NCI-H2196 (cell line): ENCODE results near the gene MARF1.
A peak's percentile ranks its signal among the peaks of the same experiment; 100 is the strongest.
"Not testable (repeated sequence)": the region's sequence is repeated elsewhere in the genome, so short reads cannot be mapped to it uniquely, and the experiment has no call there.

ENCODE experiments used
- DNase-seq: peaks from one replicate; lab custom pipeline; 2025; ENCODE audit not compliant: unreplicated experiment; lab: John Stamatoyannopoulos, UW

MARF1 gene

DNA sequence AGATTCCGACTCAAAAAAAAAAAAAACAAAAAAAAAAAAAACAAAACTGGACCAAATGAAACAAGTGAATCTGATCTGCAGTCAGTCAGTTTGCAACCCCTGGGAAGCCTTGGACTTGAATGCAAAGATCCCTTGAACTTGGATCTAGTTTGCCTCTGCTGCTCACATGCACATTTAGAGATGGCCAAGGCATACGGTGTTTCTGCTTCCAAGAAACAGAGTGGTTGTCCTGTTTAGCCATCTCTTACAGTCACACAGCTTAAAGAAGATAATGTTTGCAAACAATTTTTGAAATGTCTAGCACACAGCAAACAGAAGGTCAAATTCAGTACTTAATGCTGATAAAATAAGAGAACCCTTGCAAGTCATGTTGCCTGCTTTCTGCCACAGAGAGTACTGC is 11.6 kb upstream of the MARF1 start:
- no peak for DNase-seq

DNA sequence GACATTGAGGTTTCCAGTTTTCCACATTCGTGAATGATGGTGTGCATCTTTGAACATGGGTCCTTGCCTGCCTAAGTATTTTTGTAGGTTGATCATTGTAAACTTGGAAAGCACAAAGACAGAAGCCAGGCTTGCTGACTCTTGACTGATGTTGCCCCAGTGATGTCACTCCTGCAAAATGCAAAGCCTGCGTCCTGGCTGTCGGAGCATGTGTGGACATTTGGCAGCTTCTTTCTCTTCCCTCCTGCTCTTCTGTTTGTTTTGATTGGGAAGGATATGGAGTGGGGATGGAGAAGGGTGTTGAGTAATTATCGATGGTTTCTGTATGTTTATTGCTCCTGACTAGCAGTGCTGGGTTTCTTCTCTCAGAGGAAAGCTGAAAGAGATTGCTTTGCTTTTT is 10.3 kb upstream of the MARF1 start:
- peak; percentile 31 for DNase-seq

DNA sequence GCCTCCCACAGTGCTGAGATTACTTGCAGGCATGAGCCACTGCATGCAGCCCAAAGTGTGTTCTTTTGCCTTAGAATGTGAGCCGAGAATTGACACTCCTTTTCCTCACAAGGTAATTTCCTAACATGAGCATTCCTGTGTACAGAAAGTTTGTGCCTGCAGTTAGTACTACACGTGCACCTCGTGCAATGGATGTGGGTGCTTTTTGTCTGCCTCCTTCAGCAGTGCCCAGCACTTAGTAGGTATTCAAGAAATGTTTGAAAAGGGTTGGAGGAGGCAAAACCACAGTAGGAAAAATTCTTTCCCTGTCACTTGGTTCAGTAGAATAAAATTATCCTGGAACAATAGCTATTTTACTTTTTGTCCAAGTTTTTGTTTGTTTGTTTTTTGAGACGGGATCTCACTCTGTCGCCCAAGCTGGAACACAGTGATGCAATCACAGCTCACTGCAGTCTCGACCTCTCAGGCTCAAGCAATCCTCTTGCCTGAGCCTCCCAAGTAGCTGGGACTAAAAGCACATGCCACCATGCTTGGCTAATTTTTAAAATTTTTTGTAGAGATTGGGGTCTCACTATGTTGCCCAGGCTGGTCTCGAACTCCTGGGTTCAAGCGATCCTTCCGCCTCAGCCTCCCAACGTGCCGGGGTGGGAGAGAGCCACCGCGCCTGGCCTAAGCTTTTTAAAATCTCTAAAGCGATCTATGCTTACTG is 9.5 kb upstream of the MARF1 start:
- no peak for DNase-seq

DNA sequence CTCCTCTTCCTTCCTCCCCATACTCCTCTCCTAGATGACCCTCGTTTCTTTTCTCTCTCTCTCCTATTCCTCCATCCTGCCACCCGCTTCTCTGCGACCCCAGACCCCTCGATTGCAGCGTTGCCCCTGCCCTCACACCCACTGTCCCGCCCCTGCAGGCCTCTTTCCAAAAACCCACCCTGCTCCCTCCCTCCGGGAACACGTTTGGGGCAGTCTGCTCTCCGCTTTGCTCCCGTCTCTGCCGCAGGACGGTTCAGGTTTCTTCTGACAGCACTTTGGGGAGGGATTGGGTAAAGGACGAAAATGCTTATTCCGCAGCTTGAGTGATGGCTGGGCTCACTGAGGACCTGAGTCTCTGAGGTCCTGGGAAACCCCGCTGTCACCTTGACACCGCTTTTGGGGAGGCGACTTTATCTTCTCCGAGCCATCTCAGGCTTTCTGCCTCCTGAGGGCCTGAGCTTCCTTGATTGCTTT is 7.8 kb upstream of the MARF1 start:
- DNase-seq, result no peak

DNA sequence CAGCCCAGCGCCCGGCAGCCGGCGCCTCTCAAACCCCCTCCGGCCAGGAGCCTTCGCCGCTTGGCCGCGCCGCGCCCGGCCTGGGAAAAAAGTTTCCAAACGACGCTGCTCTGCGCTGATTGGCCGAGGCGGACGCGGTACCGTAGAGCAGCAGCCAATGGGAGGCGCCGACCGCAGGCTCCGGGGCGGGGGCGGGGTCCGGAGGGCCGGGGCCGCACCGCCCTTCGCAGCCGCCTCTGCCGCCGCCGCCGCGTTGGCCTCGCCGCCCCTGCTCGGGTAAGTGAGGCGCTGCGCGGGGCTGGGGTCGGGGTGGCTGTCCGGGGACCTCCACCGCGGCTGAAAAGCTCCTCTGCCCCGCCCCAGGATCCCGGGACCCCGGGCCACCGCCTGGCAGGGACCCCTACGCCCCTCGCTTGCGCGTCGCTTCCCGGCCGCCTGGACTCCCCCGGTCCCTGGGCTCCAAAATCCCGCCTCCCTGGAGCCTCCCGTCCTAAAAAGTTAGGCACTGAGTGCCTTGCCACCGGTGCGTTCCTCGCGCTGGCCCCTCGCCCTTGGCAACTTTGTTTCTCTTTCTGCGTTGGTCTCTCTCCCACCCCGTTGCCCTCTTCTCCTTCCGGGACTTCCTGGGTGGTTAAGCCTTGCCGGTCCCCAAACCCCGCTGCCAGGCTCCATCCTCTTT is 7.2 kb upstream of the MARF1 start, which contains the start of gene NDE1:
NDE1 (plus strand) TSS at position 227 of the 679 bp plus-strand sequence. CDS start 14,534 bp downstream, outside the sequence.
- DNase-seq, result peak; percentile 92

DNA sequence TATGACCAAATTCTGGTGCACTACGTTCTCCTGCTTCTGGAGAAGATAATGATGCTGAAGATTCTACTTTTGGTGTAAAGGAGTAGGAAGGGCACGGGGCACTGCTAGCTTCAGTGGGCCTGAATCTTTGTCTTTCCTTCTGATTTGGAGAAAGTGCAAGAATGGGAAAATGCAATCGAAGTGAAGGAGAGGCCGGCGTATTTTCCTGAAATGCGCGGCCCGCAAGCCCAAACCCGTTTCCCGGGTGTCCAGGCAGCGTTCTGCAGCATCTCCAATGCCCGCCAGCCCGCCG is 6.7 kb upstream of the MARF1 start:
- no peak for DNase-seq

DNA sequence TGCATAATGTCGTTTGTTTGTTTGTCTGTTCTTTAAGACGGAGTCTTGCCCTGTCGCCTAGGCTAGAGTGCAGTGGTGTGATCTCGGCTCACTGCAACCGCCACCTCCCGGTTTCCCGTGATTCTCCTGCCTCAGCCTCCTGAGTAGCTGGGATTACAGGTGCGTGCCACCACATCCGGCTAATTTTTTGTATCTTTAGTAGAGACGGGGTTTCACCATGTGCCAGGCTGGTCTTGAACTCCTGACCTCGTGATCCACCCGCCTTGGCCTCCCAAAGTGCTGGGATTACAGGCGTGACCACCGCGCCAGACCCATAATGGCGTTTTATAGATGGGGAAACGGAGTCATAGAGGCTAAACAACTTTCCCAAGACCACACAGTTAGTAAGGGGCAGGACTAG is 6.4 kb upstream of the MARF1 start:
- not testable (repeated sequence) for DNase-seq

DNA sequence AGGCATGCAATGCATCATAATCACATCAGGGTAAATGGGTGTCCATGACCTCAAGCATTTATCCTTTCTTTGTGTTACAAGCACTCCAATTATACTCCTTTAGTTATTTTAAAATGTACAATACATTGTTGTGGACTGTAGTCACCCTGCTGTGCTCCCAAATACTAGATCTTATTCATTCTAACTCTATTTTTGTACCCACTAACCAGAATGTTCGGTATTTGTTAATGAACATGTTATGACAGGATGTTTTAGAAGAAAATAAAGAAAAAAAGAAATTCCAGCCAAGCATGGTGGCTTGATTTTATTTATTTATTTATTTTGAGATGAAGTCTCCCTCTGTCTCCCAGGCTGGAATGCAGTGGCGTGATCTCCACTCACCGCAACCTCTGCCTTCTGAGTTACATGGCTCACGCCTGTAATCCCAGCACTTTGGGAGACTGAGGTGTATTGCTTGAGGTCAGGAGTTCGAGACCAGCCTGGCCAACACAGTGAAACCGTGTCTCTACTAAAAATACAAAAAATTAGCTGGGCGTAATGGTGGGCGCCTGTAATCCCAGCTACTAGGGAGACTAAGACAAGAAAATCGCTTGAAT is 5.3 kb upstream of the MARF1 start:
- no peak for DNase-seq

DNA sequence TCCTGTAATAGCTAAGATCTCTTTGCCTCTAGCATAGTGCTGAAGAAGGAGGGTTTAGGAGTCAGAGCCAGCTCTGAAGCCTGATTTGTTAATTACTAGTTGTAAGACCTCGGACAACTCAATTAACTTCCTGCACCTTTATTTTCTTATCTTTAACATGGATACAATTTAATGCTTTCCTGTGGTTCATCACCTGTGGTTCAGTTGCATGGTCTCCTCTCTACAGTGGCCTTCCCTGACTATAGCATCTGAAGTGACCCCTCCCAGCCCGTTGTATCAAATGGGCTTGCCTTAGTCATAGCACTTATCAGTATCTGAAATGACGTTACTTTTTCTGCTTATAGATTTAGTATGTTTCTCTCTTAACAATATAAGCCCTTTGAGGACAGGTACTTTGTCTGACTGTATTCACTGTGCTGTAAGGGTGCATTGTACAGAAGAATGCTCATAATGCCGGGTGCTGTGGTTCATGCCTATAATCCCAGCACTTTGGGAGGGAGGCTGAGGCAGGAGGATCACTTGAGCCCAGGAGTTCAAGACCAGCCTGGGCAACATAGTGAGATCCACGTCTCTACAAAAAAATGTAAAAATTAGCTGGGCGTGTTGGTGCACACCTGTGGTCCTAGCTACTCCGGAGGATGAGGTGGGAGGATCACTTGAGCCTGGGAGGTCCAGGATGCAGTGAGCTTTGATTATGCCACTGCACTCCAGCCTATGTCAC is 4.5 kb upstream of the MARF1 start:
- DNase-seq, result no peak

DNA sequence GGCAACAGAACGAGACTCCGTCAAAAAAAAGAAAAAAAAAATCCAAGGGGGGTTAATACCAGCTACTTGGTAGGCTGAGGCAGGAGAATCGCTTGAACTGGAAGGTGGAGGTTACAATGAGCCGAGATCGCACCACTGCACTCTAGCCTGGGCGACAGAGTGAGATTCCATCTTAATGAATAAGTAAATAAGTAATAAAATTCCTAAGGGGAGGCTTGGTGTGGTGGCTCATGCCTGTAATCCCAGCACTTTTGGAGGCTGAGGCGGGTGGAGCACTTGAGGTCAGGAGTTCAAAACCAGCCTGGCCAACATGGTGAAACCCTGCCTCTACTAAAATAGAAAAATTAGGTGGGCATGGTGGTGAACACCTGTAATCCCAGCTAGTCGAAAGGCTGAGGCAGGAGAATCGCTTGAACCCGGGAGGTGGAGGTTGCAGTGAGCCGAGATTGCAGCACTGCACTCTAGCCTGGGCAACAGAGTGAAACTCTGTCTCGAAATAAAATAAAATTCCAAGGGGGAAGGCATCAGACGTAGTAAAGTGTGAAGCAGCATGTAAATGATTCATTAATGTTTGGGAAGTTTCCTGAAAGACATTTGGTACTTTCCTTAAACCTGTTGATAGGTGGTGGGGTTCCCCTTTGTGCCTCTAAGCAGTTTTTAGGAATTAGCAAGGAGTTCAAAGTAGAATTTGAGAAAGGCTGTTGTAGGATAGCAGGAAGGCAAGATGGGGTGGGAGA is 3.8 kb upstream of the MARF1 start:
- DNase-seq, result not testable (repeated sequence)

DNA sequence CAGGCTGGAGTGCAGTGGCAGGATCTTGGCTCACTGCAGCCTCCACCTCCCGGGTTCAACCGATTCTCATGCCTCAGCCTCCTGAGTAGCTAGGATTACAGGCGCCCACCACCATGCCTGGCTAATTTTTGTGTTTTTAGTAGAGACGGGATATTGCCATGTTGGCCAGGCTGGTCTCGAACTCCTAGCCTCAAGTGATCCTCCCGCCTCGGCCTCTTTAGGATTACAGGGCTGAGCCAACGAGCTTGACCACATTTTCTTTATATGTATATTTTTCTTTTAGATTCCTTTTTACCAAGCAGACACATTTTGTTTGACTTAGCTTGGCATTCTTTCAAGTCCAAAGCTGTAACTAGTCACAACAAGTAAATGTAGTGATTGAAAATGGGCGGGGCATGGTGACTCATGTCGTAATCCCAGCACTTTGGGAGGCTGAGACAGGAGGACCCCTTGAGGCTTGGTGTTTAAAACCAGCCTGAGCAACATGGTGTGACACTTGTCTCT is 2.1 kb upstream of the MARF1 start:
- peak; percentile 60 for DNase-seq

DNA sequence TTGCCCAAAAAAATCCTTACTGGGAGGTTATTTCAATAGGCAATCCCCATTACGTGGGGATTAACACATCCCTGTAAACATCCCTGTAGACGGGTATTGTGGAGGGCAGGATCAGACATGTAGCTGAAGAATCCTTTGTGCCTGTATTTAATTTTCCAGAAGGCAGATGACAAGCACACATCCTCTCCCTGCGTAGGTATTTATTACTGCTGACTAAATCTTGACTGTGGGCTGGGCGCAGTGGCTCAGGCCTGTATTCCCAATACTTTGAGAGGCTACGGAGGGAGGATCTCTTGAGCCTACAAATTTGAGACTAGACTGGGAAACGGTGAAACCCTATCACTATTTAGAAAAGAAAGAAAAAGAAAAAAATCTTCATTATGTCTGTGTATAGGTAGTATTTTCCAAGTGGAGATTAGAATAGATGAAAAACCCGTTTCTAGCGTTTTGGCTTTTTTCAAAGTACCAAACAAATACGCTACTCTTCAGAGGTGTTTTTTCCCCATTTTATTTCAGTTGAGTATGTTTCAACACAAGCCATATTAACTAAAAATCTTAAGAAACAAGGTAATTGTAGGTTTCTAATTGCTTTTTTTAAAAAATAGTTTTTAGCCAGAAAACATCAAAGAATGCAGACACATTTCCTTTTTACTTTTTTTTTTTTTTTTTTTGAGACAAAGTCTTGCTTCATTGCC is 1.5 kb upstream of the MARF1 start:
- DNase-seq, result peak; percentile 68

DNA sequence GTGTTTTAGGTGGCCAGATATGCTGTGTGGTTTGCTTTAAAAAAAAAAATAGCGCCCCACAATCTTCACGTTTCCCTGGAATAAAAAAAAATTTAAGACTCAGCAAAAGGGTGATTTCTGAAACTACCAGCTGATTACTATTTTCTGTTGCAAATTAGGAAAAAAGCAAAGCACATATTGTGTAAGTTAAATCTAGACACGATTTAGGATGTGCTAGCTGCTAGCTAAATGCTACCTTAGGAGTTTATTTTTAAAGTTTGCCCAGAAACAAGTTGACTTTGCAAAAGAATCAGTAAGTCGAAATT is 944 bp upstream of the MARF1 start:
- DNase-seq, result no peak

DNA sequence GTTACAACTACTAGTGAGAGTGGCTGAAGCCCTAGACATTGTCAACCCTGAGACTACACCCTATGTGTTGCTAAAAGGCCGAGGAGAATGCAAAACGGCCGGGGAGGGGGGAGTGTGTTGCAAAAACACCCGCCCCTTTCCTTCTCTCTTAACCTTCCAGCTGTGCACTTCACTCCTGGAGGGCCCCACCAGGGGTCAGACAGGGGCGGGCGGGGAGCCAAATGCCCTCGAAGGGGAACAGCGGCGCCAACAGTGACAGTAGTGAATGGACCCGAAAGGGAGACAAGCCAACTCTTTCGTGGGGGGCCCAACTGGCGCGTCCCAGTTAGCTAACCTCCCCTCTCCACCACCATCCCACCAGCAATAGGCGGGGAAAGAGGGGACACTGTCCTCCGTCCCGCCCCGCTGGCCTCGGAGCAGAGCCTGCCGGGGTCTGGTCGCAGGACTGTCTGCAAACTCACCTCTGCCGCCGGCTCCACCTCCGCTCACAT is 352 bp downstream of the MARF1 start:
- DNase-seq, result peak; percentile 74

DNA sequence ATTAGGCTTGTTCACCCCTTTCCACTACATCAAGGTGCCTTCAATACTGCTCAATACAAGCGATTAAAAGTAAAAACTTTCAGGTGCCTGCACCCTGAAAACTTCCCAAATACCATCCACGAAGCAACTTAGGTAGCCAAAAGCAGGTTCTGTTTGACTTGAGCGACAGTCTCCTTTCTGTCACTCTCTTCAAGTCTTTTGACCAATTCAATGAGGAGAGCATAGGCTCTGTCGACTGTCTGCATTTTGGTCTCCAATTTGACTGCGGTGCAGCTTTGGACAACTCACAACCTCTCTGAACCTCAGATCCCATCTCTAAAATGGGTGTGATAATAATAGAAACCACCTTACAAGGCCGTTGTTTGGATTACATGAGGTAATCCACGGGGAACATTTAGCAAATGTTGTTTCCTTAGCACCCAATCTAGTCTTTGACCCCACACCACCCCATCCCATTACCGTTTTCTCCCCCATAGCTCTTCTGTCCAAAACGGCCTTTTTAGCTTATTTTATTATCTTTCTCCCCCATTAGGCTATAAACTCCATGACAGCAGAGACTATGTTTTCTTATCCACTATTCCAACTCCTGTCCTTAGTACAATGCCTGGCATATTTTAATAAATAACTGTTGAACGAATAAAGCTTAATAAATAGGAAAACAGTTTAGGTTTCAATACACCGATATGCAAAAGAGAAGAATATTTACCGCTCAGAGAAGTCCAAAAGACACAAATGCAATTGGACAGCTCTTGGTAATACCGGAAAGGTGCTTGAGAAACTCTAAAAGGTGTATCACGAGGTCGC is 999 bp downstream of the MARF1 start:
- no peak for DNase-seq

DNA sequence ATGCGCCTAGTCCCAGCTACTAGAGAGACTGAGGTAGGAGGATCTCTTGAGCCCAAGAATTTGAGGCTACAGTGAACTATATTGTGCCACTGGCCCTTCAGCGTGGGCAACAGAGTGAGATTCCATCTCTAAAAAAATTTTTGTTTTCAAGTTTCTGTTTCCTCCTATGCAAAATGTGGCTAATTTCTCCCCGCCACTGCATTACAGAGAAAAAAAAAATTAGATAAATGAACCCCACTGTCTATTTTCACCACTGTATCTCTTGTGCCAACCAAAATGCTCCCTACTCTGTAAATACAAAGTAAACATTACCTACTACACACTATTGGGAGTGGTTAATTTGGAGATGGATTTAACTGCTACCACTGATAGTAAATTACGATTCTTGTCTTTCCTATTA is 2.0 kb downstream of the MARF1 start:
- DNase-seq, result no peak

DNA sequence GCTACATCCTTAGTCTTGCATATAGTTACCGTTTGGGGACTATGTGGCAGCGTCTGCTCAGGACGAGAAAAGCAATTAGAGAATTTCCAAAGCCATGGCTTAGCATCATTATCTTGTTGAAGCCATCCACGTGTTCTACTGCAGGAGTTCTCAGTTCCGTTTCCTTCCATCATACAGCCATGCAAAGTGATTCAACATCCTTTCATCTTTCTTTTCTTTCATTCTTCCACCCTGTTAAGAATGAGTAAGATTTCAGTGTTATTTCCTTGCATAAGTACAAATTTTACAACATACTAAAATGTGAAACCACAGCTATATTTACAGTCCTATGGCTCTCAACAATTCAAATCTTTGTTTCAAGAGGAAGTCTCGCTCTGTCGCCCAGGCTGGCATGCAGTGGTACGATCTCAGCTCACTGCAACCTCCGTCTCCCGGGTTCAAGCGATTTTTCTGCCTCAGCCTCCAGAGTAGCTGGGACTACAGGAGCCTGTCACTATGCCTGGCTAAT is 3.8 kb downstream of the MARF1 start:
- no peak for DNase-seq

DNA sequence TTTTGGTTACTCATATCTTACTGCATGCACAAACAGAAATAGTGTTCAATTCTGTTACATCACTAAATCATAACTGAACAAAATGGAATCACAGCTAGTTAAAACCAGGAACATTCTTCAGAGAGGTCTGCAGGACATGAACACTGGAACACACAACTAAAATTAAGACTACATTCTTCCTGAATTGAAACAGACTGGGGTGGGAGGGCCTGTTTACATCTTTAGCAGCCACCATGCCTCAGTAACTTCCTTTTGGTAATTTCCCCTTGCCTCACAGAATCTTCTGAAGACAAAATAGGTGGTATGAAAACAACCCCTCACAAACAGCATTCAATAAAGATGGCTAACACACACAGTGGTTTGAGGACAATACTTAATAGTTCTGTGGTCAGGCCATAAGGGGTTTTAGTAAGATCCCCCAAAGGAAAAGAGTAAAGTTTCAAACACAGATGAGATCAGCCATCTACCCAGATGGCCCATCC is 6.5 kb downstream of the MARF1 start:
- no peak for DNase-seq

DNA sequence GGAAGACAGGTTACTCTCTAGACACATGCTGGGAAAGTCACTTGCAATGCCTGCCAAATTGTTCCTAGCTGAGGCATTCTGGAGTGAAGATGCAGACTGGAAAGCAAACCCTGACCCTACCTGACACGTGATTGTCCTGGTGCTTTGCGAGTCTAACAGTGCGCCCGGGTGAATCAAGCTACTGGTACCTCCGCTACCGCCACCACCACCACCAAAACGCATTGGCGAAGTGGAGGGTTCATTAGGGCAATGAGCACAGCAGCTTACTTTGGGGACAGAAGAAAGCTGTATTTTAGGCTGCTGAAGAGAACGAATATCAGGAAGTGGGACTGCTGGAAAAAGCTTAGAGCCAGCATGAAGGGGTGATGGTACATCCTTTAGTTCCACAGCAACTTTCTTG is 7.0 kb downstream of the MARF1 start:
- no peak for DNase-seq
